ENCODE results near the gene AMFR.

GRCh38 chr16:56362057-56362655 lies 63.2 kb downstream of the AMFR start:
- no peak for TF ChIP-seq CTCF (conservative IDR thresholded peaks at IDR 0.05)
- TF ChIP-seq EZH2 (IDR thresholded peaks at IDR 0.05; ENCODE audit: low read depth), result no peak
